HUES48 (cell line): ENCODE measurements around the gene TMPRSS7.

ENCODE experiments used
- H3K27ac ChIP-seq: one replicate; pipeline ENCODE4 v1.7.0; 2013; ENCODE audit warnings: low read depth, low read length, inconsistent platforms
- H3K27me3 ChIP-seq: 2 replicates; pipeline ENCODE4 v1.6.1; 2013; ENCODE audit warnings: mild to moderate bottlenecking, low read length; ENCODE audit not compliant: control insufficient read depth, insufficient read depth
- H3K36me3 ChIP-seq: 2 replicates; pipeline ENCODE4 v1.6.1; 2013; ENCODE audit warnings: low read length; ENCODE audit not compliant: control insufficient read depth, insufficient read depth
- H3K4me1 ChIP-seq: 2 replicates; pipeline ENCODE4 v1.6.1; 2013; ENCODE audit warnings: mild to moderate bottlenecking, low read length; ENCODE audit not compliant: control insufficient read depth, insufficient read depth
- H3K4me3 ChIP-seq: 2 replicates; pipeline ENCODE4 v1.5.1; 2013; ENCODE audit warnings: mild to moderate bottlenecking, low read depth, low read length
- H3K9ac ChIP-seq: 2 replicates; pipeline ENCODE4 v1.6.1; 2013; ENCODE audit warnings: mild to moderate bottlenecking, low read depth, low read length, moderate library complexity
- H3K9me3 ChIP-seq: 2 replicates; pipeline ENCODE4 v1.6.1; 2013; ENCODE audit warnings: low read length; ENCODE audit not compliant: control insufficient read depth, insufficient read depth

The TMPRSS7 gene

GRCh38 chr3:112034436-112034835, at the start of gene TMPRSS7:
Gene TMPRSS7, plus strand, starts transcription at chr3:112034736. Its CDS starts 110 bp downstream, at chr3:112034846.
- Histone ChIP-seq H3K9me3 (peaks cover 22% of the 10 kb centered on the region), H3K9ac (no peak within 1 kb of the TSS), H3K27ac (no peak within 1 kb of the TSS), H3K27me3 (no peaks in the 10 kb centered on the region), H3K4me3 (no peak within 1 kb of the TSS), H3K4me1 (no peaks in the 10 kb centered on the region), H3K36me3 (no peaks in the 10 kb centered on the region)

- no peaks in the 10 kb centered on the region for H3K9me3 ChIP-seq
- no peak overlapping the region for H3K4me3 ChIP-seq
- H3K9ac ChIP-seq: no peak overlapping the region
- H3K27ac ChIP-seq: no peak overlapping the region
- H3K4me1 ChIP-seq: no peaks in the 10 kb centered on the region
- H3K27me3 ChIP-seq: no peaks in the 10 kb centered on the region
- H3K36me3 ChIP-seq: peaks cover 45% of the 10 kb centered on the region
Observed at GRCh38 chr3:111986800-111987199, 47.7 kb upstream of the TMPRSS7 start.

- Histone ChIP-seq H3K4me1 (peaks cover 5% of the 10 kb centered on the region; the same call in 1 of the 2 replicates), H3K36me3 (peaks cover 43% of the 10 kb centered on the region), H3K27ac (no peak overlapping the region), H3K4me3 (no peak overlapping the region), H3K9me3 (no peaks in the 10 kb centered on the region), H3K9ac (no peak overlapping the region), H3K27me3 (no peaks in the 10 kb centered on the region)
Observed at GRCh38 chr3:111989061-111989678, 45.4 kb upstream of the TMPRSS7 start.

- no peak overlapping the region for H3K9ac ChIP-seq
- no peaks in the 10 kb centered on the region; the same call in 1 of the 2 replicates for H3K27me3 ChIP-seq
- H3K9me3 ChIP-seq: no peaks in the 10 kb centered on the region
- H3K4me3 ChIP-seq: no peak overlapping the region
- peaks cover 29% of the 10 kb centered on the region for H3K36me3 ChIP-seq
- peaks cover 6% of the 10 kb centered on the region; the same call in 1 of the 2 replicates for H3K4me1 ChIP-seq
- H3K27ac ChIP-seq: no peak overlapping the region
Observed at GRCh38 chr3:111993038-111993437, 41.5 kb upstream of the TMPRSS7 start.

- peaks cover 27% of the 10 kb centered on the region for H3K4me1 ChIP-seq
- H3K9ac ChIP-seq: no peak within 1 kb of the TSS
- H3K9me3 ChIP-seq: no peaks in the 10 kb centered on the region
- peaks cover 48% of the 10 kb centered on the region for H3K27me3 ChIP-seq
- H3K27ac ChIP-seq: peak within 1 kb of the TSS; percentile 44
- peak within 1 kb of the TSS; percentile 76 for H3K4me3 ChIP-seq
- H3K36me3 ChIP-seq: no peaks in the 10 kb centered on the region
Observed at GRCh38 chr3:111998636-111999483, 35.7 kb upstream of the TMPRSS7 start, which contains the start of gene TAGLN3. Gene TAGLN3, plus strand, starts transcription at chr3:111998922. Its CDS starts 501 bp downstream, at chr3:111999423.

GRCh38 chr3:111999484-112000324, 34.8 kb upstream of the TMPRSS7 start:
- Histone ChIP-seq H3K4me3 (peak overlapping the region; percentile 76), H3K27me3 (peaks cover 48% of the 10 kb centered on the region), H3K27ac (peak overlapping the region; percentile 44), H3K9me3 (no peaks in the 10 kb centered on the region), H3K36me3 (no peaks in the 10 kb centered on the region), H3K9ac (no peak overlapping the region), H3K4me1 (peaks cover 23% of the 10 kb centered on the region)

- Histone ChIP-seq H3K27ac (peak overlapping the region; percentile 59), H3K9ac (no peak overlapping the region), H3K27me3 (peaks cover 48% of the 10 kb centered on the region), H3K36me3 (no peaks in the 10 kb centered on the region), H3K4me3 (0 out of 2 replicates have a peak overlapping the region, but pooled peaks have one; percentile 76), H3K4me1 (peaks cover 23% of the 10 kb centered on the region), H3K9me3 (no peaks in the 10 kb centered on the region)
Observed at GRCh38 chr3:112000367-112000771, 34.2 kb upstream of the TMPRSS7 start.

- peaks cover 48% of the 10 kb centered on the region for H3K27me3 ChIP-seq
- H3K27ac ChIP-seq: peak overlapping the region; percentile 59
- peaks cover 23% of the 10 kb centered on the region for H3K4me1 ChIP-seq
- H3K9me3 ChIP-seq: no peaks in the 10 kb centered on the region
- H3K4me3 ChIP-seq: no peak overlapping the region
- H3K36me3 ChIP-seq: no peaks in the 10 kb centered on the region
- H3K9ac ChIP-seq: no peak overlapping the region
Observed at GRCh38 chr3:112000966-112001365, 33.6 kb upstream of the TMPRSS7 start.

- H3K27me3 ChIP-seq: peaks cover 48% of the 10 kb centered on the region
- H3K4me1 ChIP-seq: peaks cover 23% of the 10 kb centered on the region
- H3K9me3 ChIP-seq: no peaks in the 10 kb centered on the region
- no peak overlapping the region for H3K27ac ChIP-seq
- no peak overlapping the region for H3K9ac ChIP-seq
- no peaks in the 10 kb centered on the region for H3K36me3 ChIP-seq
- H3K4me3 ChIP-seq: no peak overlapping the region
Observed at GRCh38 chr3:112001526-112001925, 33.0 kb upstream of the TMPRSS7 start.

GRCh38 chr3:112002096-112002971, 32.2 kb upstream of the TMPRSS7 start:
- H3K27ac ChIP-seq: no peak overlapping the region
- peaks cover 23% of the 10 kb centered on the region for H3K4me1 ChIP-seq
- H3K27me3 ChIP-seq: peaks cover 48% of the 10 kb centered on the region

More at GRCh38 chr3:112002096-112002971, 32.2 kb upstream of the TMPRSS7 start:
- Histone ChIP-seq H3K36me3 (no peaks in the 10 kb centered on the region), H3K4me3 (no peak overlapping the region), H3K9ac (no peak overlapping the region), H3K9me3 (no peaks in the 10 kb centered on the region)
